ENCODE results near the gene ZDHHC17.
"Not testable (repeated sequence)": the region's sequence is repeated elsewhere in the genome, so short reads cannot be mapped to it uniquely, and the experiment has no call there.

ZDHHC17 gene

GRCh38 chr12:76778364-76778763 is 14.4 kb downstream of the ZDHHC17 start:
- Histone ChIP-seq H2BK120ac (ENCODE audit: low read depth, low read length) (no peak overlapping the region), H3K9ac (ENCODE audit: low read length) (no peak overlapping the region), H2AFZ (ENCODE audit: low read depth, low read length) (no peak overlapping the region), H2BK12ac (ENCODE audit: low read length in 2 of 2) (no peak overlapping the region), H2BK15ac (ENCODE audit: low read depth, poor library complexity, severe bottlenecking) (no peak overlapping the region), H3K4ac (ENCODE audit: low read depth in 1 of 2, low read length in 2 of 2) (no peak overlapping the region), H3K4me1 (ENCODE audit: control insufficient read depth, insufficient read depth, low read depth, low read length) (no peaks in the 10 kb centered on the region), H3K23ac (ENCODE audit: low read length in 2 of 2) (no peak overlapping the region), H4K91ac (ENCODE audit: low read length) (no peak overlapping the region), H3K4me2 (ENCODE audit: low read length, poor library complexity, severe bottlenecking) (no peak overlapping the region), H3K27ac (ENCODE audit: low read length, poor library complexity, severe bottlenecking) (no peak overlapping the region), H3K14ac (ENCODE audit: low read length in 2 of 2) (no peak overlapping the region), H3K18ac (ENCODE audit: low read depth in 1 of 2, low read length in 2 of 2) (no peak overlapping the region), H3K79me1 (replicated peaks; ENCODE audit: low read length, poor library complexity, severe bottlenecking) (peaks cover 8% of the 10 kb centered on the region), H4K8ac (ENCODE audit: low read length) (no peak overlapping the region), H3K9me3 (ENCODE audit: control insufficient read depth, low read length) (no peaks in the 10 kb centered on the region), H3K36me3 (ENCODE audit: control insufficient read depth in 1 of 2, insufficient read depth in 2 of 2, low read depth in 1 of 2, low read length in 2 of 2) (no peaks in the 10 kb centered on the region), H2BK5ac (ENCODE audit: low read depth, low read length, poor library complexity, severe bottlenecking) (no peak overlapping the region), H3K4me3 (ENCODE audit: insufficient read depth in 1 of 2, low read depth in 1 of 2, low read length in 2 of 2) (no peak overlapping the region), H2AK5ac (ENCODE audit: low read length, severe bottlenecking) (no peak overlapping the region), H3K27me3 (ENCODE audit: control insufficient read depth in 1 of 2, insufficient read depth in 1 of 2, low read length in 2 of 2) (no peaks in the 10 kb centered on the region)
- DNase-seq = no peak
- 89% methylated on average over 4 of the region's 5 CpGs for WGBS

- not testable (repeated sequence) for H2AFZ ChIP-seq (ENCODE audit: low read depth, low read length); H3K18ac ChIP-seq (ENCODE audit: low read depth in 1 of 2, low read length in 2 of 2); H3K14ac ChIP-seq (ENCODE audit: low read length in 2 of 2); H2BK120ac ChIP-seq (ENCODE audit: low read depth, low read length); H2BK12ac ChIP-seq (ENCODE audit: low read length in 2 of 2); H3K27ac ChIP-seq (ENCODE audit: low read length, poor library complexity, severe bottlenecking); H3K4me1 ChIP-seq (ENCODE audit: control insufficient read depth, insufficient read depth, low read depth, low read length); H3K9ac ChIP-seq (ENCODE audit: low read length); H3K4me2 ChIP-seq (ENCODE audit: low read length, poor library complexity, severe bottlenecking); H4K91ac ChIP-seq (ENCODE audit: low read length); H2AK5ac ChIP-seq (ENCODE audit: low read length, severe bottlenecking); H3K4ac ChIP-seq (ENCODE audit: low read depth in 1 of 2, low read length in 2 of 2); H3K79me1 ChIP-seq (replicated peaks; ENCODE audit: low read length, poor library complexity, severe bottlenecking); H2BK15ac ChIP-seq (ENCODE audit: low read depth, poor library complexity, severe bottlenecking); H3K27me3 ChIP-seq (ENCODE audit: control insufficient read depth in 1 of 2, insufficient read depth in 1 of 2, low read length in 2 of 2); H2BK5ac ChIP-seq (ENCODE audit: low read depth, low read length, poor library complexity, severe bottlenecking); H3K23ac ChIP-seq (ENCODE audit: low read length in 2 of 2); H3K36me3 ChIP-seq (ENCODE audit: control insufficient read depth in 1 of 2, insufficient read depth in 2 of 2, low read depth in 1 of 2, low read length in 2 of 2); H3K4me3 ChIP-seq (ENCODE audit: insufficient read depth in 1 of 2, low read depth in 1 of 2, low read length in 2 of 2); H4K8ac ChIP-seq (ENCODE audit: low read length); H3K9me3 ChIP-seq (ENCODE audit: control insufficient read depth, low read length); DNase-seq
- 96% methylated on average over 4 of the region's 5 CpGs for WGBS
Observed at GRCh38 chr12:76779310-76779709, 15.4 kb downstream of the ZDHHC17 start.

- H3K27me3 ChIP-seq (ENCODE audit: control insufficient read depth in 1 of 2, insufficient read depth in 1 of 2, low read length in 2 of 2) = no peaks in the 10 kb centered on the region
- H3K23ac ChIP-seq (ENCODE audit: low read length in 2 of 2) = no peak overlapping the region
- no peak overlapping the region for H3K9ac ChIP-seq (ENCODE audit: low read length)
- no peaks in the 10 kb centered on the region for H3K9me3 ChIP-seq (ENCODE audit: control insufficient read depth, low read length)
- no peak overlapping the region for H2BK120ac ChIP-seq (ENCODE audit: low read depth, low read length)
- WGBS = 77% methylated on average over 3 of the region's 3 CpGs
- H3K14ac ChIP-seq (ENCODE audit: low read length in 2 of 2) = no peak overlapping the region
- H2BK12ac ChIP-seq (ENCODE audit: low read length in 2 of 2) = no peak overlapping the region
- H3K79me1 ChIP-seq (replicated peaks; ENCODE audit: low read length, poor library complexity, severe bottlenecking) = peaks cover 11% of the 10 kb centered on the region
- no peaks in the 10 kb centered on the region for H3K36me3 ChIP-seq (ENCODE audit: control insufficient read depth in 1 of 2, insufficient read depth in 2 of 2, low read depth in 1 of 2, low read length in 2 of 2)
- H3K4me1 ChIP-seq (ENCODE audit: control insufficient read depth, insufficient read depth, low read depth, low read length) = no peaks in the 10 kb centered on the region
- DNase-seq = no peak
- H3K4me2 ChIP-seq (ENCODE audit: low read length, poor library complexity, severe bottlenecking) = no peak overlapping the region
- H2AFZ ChIP-seq (ENCODE audit: low read depth, low read length) = no peak overlapping the region
- H2BK5ac ChIP-seq (ENCODE audit: low read depth, low read length, poor library complexity, severe bottlenecking) = no peak overlapping the region
- H4K91ac ChIP-seq (ENCODE audit: low read length) = no peak overlapping the region
- no peak overlapping the region for H2BK15ac ChIP-seq (ENCODE audit: low read depth, poor library complexity, severe bottlenecking)
- H3K4me3 ChIP-seq (ENCODE audit: insufficient read depth in 1 of 2, low read depth in 1 of 2, low read length in 2 of 2) = no peak overlapping the region
- no peak overlapping the region for H3K18ac ChIP-seq (ENCODE audit: low read depth in 1 of 2, low read length in 2 of 2)
- H3K4ac ChIP-seq (ENCODE audit: low read depth in 1 of 2, low read length in 2 of 2) = no peak overlapping the region
- no peak overlapping the region for H3K27ac ChIP-seq (ENCODE audit: low read length, poor library complexity, severe bottlenecking)
- no peak overlapping the region for H4K8ac ChIP-seq (ENCODE audit: low read length)
- no peak overlapping the region for H2AK5ac ChIP-seq (ENCODE audit: low read length, severe bottlenecking)
Observed at GRCh38 chr12:76781321-76781720, 17.4 kb downstream of the ZDHHC17 start.

GRCh38 chr12:76782526-76782925 is 18.6 kb downstream of the ZDHHC17 start:
- no peak overlapping the region for H2BK12ac ChIP-seq (ENCODE audit: low read length in 2 of 2)
- H2AFZ ChIP-seq (ENCODE audit: low read depth, low read length) = no peak overlapping the region

More at GRCh38 chr12:76782526-76782925, 18.6 kb downstream of the ZDHHC17 start:
- 57% methylated on average over 2 of the region's 2 CpGs for WGBS
- H3K4ac ChIP-seq (ENCODE audit: low read depth in 1 of 2, low read length in 2 of 2) = no peak overlapping the region
- H3K4me3 ChIP-seq (ENCODE audit: insufficient read depth in 1 of 2, low read depth in 1 of 2, low read length in 2 of 2) = no peak overlapping the region
- DNase-seq = peak; percentile 35
- H3K9me3 ChIP-seq (ENCODE audit: control insufficient read depth, low read length) = no peaks in the 10 kb centered on the region
- H3K18ac ChIP-seq (ENCODE audit: low read depth in 1 of 2, low read length in 2 of 2) = no peak overlapping the region
- H2BK120ac ChIP-seq (ENCODE audit: low read depth, low read length) = no peak overlapping the region
- no peak overlapping the region for H4K8ac ChIP-seq (ENCODE audit: low read length)
- no peaks in the 10 kb centered on the region for H3K4me1 ChIP-seq (ENCODE audit: control insufficient read depth, insufficient read depth, low read depth, low read length)
- H3K36me3 ChIP-seq (ENCODE audit: control insufficient read depth in 1 of 2, insufficient read depth in 2 of 2, low read depth in 1 of 2, low read length in 2 of 2) = no peaks in the 10 kb centered on the region
- no peak overlapping the region for H2BK15ac ChIP-seq (ENCODE audit: low read depth, poor library complexity, severe bottlenecking)
- no peaks in the 10 kb centered on the region for H3K27me3 ChIP-seq (ENCODE audit: control insufficient read depth in 1 of 2, insufficient read depth in 1 of 2, low read length in 2 of 2)
- peak overlapping the region; percentile 35 for H3K27ac ChIP-seq (ENCODE audit: low read length, poor library complexity, severe bottlenecking)
- H4K91ac ChIP-seq (ENCODE audit: low read length) = no peak overlapping the region
- no peak overlapping the region for H3K4me2 ChIP-seq (ENCODE audit: low read length, poor library complexity, severe bottlenecking)
- no peak overlapping the region for H2BK5ac ChIP-seq (ENCODE audit: low read depth, low read length, poor library complexity, severe bottlenecking)
- H3K79me1 ChIP-seq (replicated peaks; ENCODE audit: low read length, poor library complexity, severe bottlenecking) = peaks cover 14% of the 10 kb centered on the region
- H3K9ac ChIP-seq (ENCODE audit: low read length) = no peak overlapping the region
- H3K14ac ChIP-seq (ENCODE audit: low read length in 2 of 2) = no peak overlapping the region
- H2AK5ac ChIP-seq (ENCODE audit: low read length, severe bottlenecking) = peak overlapping the region; percentile 84
- H3K23ac ChIP-seq (ENCODE audit: low read length in 2 of 2) = no peak overlapping the region
